MV-4-11 (cell line): Measurements from ENCODE around the gene EFCAB10.

ENCODE experiments used
- DNase-seq: peaks from one replicate; lab custom pipeline; 2025; lab: John Stamatoyannopoulos, UW

Gene EFCAB10

GRCh38 chr7:105581066-105581811 lies at the start of gene EFCAB10:
EFCAB10 (minus strand) TSS chr7:105581493; CDS start chr7:105581463, 30 bp downstream.
- no peak for DNase-seq

GRCh38 chr7:105625986-105626385 lies 44.7 kb upstream of the EFCAB10 start:
- DNase-seq: no peak

- DNase-seq: no peak
Measured at GRCh38 chr7:105623906-105624305, 42.6 kb upstream of the EFCAB10 start.

GRCh38 chr7:105623378-105623777 lies 42.1 kb upstream of the EFCAB10 start:
- peak; percentile 55 for DNase-seq

- no peak for DNase-seq
Measured at GRCh38 chr7:105622106-105622731, 40.9 kb upstream of the EFCAB10 start.

GRCh38 chr7:105621617-105622016 lies 40.3 kb upstream of the EFCAB10 start:
- DNase-seq: no peak

GRCh38 chr7:105621176-105621575 lies 39.9 kb upstream of the EFCAB10 start:
- DNase-seq: no peak

- no peak for DNase-seq
Measured at GRCh38 chr7:105619590-105619989, 38.3 kb upstream of the EFCAB10 start.

GRCh38 chr7:105618016-105618296 lies 36.7 kb upstream of the EFCAB10 start:
- DNase-seq: no peak

GRCh38 chr7:105617280-105618015 lies 36.2 kb upstream of the EFCAB10 start:
- no peak for DNase-seq

- no peak for DNase-seq
Measured at GRCh38 chr7:105614341-105614840, 33.1 kb upstream of the EFCAB10 start.

- DNase-seq: no peak
Measured at GRCh38 chr7:105613611-105614330, 32.5 kb upstream of the EFCAB10 start.

- DNase-seq: no peak
Measured at GRCh38 chr7:105612806-105613205, 31.5 kb upstream of the EFCAB10 start.

GRCh38 chr7:105611856-105612775 lies 30.8 kb upstream of the EFCAB10 start:
- no peak for DNase-seq

GRCh38 chr7:105610165-105610930 lies 29.1 kb upstream of the EFCAB10 start:
- DNase-seq: no peak

GRCh38 chr7:105602325-105603305 lies 21.3 kb upstream of the EFCAB10 start:
- DNase-seq: no peak

GRCh38 chr7:105600720-105601550 lies 19.6 kb upstream of the EFCAB10 start:
- DNase-seq: no peak

- DNase-seq: no peak
Measured at GRCh38 chr7:105599551-105599950, 18.3 kb upstream of the EFCAB10 start.
